T-helper 9 cell (primary cell): ENCODE data around the gene ASB4.
"Not testable (repeated sequence)": the region's sequence is repeated elsewhere in the genome, so short reads cannot be mapped to it uniquely, and the experiment has no call there.

Experiments used
- DNase-seq: peaks from one replicate; pipeline ENCODE4 v3.0.0-alpha.2; 2020
- total RNA-seq, 2 donors: gene quantifications; one replicate each; lab custom pipeline; 2026; lab: John Stamatoyannopoulos, UW

ASB4 gene, protein sequence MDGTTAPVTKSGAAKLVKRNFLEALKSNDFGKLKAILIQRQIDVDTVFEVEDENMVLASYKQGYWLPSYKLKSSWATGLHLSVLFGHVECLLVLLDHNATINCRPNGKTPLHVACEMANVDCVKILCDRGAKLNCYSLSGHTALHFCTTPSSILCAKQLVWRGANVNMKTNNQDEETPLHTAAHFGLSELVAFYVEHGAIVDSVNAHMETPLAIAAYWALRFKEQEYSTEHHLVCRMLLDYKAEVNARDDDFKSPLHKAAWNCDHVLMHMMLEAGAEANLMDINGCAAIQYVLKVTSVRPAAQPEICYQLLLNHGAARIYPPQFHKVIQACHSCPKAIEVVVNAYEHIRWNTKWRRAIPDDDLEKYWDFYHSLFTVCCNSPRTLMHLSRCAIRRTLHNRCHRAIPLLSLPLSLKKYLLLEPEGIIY
- total RNA-seq: 0 reads per million in 2 donors

DNA sequence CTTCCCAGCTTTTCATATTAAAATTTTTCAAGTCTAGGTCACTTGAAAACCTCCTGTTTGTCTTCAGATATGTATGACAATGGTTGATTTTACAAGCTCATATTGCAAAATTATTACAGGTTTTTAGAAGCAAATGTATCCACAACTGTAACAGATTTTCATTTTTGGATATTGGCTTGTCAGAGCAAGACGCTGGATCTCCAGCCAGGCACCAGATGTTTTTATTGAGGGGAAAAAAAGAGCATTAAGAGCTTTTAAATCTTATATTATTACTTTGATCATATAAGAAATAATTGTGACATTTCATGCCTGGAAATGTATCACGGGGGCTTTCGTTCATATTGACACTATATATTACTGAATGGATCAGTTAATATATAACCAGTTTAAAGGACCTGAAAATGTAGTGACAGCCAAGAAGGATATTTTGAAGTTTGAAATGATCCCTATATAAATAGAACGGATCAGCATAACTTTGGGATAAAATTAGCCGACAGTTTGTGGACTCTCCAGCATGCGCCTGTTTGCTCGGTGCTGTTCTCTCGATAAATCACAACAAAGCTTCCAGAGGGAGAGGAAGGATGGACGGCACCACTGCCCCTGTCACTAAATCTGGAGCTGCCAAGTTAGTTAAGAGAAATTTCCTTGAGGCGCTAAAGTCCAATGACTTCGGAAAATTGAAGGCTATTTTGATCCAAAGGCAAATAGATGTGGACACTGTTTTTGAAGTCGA is at the start of gene ASB4:
ASB4 (plus strand) TSS at position 553 of the 733 bp plus-strand sequence; CDS start at position 582, 29 bp downstream.
- DNase-seq: no peak

GRCh38 chr7:95436407-95436806 is 49.3 kb upstream of the ASB4 start:
- DNase-seq: no peak

DNA sequence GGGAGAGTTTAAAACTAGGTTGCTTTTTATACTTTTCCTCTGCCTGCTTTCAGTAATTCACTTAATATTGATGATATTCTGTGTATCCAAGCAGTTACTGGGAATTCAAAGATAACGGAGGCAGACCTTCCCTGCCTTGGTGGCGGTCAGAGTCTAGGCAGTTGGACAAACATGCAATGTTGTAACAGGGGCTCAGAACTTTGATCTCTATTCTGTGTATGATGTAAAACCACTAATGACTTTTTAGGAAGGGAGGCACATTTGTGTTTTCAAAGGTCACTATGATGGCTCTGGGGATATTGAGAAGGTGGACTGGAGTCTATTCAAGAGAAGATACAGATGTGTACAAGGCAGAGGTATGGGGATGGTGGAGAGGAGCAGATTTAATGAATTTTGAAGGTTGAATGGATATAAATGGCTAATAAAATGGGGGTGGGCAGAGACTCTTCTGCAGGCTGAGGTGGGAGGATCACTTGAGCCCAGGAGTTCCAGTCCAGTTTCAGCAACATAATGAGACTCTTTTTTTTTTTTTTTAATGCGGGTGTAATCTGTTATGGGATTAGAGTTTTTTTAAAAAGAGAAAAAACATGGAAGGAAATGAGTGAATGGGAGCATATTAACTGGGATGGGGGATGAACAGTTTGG is 45.2 kb upstream of the ASB4 start:
- no peak for DNase-seq

DNA sequence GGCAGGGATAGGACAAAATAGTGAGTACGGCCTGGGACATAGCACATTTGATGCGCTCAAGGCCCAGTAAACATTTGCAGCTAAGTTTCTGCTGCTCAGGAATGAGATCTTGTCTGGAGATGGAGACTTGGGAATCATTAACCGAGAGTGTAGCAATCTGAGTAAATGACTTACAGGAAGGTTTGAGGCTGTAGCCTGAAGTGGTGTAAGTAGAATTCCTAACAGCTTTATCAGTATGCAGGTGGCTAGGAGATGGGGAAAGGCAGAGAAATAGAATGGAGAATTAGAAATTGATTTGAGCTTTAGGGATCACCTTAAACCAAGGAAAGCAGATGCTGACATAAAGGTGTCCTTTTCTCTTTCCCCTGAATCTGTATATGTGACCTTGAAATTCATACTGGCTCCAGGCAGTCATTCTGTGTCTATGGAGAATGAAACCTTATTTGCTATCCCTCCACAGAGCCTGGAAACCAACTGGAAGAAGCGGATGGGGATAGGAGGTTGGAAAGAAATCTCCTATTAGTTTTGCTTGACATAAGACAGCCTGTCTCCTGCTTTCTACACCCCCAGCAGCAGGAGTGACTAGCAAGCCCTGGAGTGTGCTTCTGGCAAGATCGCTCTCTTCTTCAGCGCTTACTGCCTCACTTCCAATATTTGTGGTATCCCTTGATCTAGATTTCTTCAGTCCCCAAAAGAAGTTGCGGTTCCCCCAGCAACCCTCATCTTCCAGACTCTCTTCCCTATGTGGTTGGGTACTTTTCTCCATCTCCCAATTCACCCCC is 44.5 kb upstream of the ASB4 start:
- DNase-seq: no peak

DNA sequence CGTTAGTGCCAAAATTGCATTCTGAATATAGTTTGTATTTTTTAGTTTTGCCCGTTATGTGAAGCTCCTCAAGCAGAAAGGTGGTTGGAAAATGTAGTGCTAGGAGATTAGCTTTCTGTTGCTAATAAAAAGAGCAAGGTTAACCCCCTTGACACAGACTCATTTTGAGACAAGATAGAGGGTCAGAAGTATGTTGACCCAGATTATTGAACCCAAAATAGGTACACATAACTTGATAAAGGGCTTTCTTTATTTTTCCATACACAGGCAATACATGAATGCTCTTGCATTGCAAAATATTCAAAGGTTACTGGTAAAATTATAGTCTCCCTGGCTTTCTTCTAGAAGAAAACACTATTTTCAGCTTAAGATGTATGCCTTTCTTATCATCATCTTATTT is 40.9 kb upstream of the ASB4 start:
- no peak for DNase-seq

- DNase-seq: no peak
These were observed 39.1 kb upstream of the ASB4 start for GRCh38 chr7:95446618-95447017.

GRCh38 chr7:95454438-95455045 is 31.2 kb upstream of the ASB4 start:
- no peak for DNase-seq

DNA sequence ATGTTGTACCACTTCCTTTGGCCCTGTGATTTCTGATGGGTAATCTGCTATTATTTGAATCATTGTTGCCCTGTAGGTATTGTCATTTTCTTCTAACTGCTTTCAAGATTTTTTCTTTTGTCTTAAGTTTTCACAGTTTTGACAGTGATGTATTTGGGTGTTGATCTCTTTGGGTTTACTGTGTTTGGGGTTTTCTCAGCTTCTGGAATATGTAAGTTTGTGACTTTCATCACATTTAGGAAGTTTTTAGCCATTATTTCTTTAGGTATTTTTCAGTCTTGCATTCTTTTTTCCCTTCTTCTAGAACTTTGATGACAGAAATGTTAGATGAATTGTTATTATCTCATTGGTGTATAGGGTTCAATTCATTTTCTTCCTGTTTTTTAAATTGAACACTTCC is 27.8 kb upstream of the ASB4 start:
- DNase-seq: no peak

- not testable (repeated sequence) for DNase-seq
These were observed 25.1 kb upstream of the ASB4 start for GRCh38 chr7:95460653-95461052.

- DNase-seq: no peak
These were observed 17.7 kb upstream of the ASB4 start for GRCh38 chr7:95467912-95468607.

GRCh38 chr7:95469187-95469586 is 16.6 kb upstream of the ASB4 start:
- DNase-seq: no peak

DNA sequence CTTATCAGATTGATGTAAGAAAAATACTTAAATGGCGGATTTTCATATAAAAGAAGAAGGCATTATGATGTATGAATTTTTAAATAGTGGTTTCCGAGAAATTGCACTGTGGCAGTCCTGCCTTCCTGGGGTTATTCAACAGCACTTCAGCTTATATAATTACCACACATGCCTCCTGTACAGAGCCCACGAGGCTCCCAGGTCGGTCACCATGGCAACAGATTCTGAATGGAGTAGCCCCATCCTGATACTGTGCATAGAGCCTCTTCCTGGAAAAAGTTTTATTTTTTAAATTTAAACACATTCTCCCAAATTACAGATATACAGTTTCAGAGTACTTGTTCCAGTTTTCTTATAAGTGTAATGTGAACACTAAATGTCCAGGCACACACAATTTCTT is 15.9 kb upstream of the ASB4 start:
- no peak for DNase-seq

DNA sequence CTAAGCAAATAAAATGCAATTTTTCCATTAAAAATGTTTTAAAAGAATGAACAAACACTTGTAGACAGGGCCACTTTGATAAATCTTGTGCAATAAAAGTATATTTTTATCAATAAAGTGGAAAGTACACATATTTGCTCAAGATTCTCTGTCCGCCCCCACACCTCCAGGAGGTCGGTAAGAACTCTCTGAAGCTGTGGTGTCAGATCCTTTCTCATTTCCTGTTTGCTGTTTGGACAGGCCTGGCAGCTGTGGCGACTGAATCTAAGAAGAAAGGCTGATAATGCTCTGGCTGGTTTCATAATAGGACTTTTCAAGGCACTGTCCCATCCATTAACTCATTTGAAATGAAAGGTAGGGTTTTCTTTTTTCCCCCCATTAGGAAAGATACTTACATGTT is 15.3 kb upstream of the ASB4 start:
- no peak for DNase-seq

- DNase-seq: no peak
These were observed 14.7 kb upstream of the ASB4 start for GRCh38 chr7:95471071-95471470.

- DNase-seq: no peak
These were observed 13.1 kb upstream of the ASB4 start for GRCh38 chr7:95472581-95473161.

DNA sequence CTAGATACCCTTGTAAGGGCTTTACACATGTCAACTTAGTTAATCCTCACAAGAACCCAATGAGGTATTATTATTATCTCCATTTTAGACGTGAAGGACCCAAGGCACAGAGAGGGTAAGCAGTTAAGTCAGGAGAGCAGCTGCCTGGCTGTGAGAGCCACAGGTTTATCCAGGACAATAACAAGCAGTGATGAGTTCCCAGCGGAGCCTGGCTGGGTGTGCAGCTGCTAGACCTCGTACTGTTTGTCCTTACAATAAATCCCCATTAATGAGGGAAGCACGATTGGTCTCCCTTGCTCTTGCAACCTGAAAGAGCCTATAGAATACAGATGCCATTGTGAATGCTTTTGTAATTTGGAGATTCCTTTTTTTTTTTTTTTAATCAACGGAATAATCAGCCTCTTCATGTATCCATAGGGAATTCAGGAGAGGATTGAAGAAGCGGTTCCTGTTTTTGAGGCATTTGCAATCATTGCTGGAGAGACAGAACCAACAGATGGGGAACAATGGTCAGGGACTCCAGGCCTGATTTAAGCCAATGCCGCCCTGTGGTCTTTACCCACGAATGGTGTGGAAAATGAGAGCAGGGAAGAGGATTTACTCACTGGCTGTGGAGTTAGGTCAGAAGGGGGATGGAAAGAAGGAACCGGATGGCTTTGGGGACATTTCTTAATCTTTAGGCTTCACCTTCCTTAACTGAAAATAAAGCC is 12.3 kb upstream of the ASB4 start:
- no peak for DNase-seq

- DNase-seq: no peak
These were observed 9.5 kb upstream of the ASB4 start for GRCh38 chr7:95476072-95476847.

GRCh38 chr7:95476904-95477594 is 8.7 kb upstream of the ASB4 start:
- peak; percentile 7 for DNase-seq
